Measurements from ENCODE around the gene STK32B.

DNA sequence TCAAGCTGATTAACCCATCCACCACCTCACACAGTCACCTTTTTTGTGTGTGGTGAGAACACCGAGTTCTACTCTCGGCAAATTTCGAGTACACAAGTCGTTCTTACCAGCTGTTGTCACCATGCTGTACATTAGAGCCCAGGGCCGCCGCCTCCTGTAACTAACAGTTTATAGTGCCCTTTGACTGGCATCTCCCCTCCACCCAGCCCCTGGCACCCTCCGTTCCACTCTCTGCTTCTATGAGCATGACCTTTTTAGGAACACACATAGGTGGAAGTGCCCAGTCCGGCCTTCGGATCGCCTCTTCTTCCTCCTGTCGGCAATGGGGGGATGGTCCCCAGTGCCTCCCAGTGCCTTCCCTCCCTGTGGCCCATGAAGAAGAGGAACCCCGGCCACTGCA, 141.4 kb downstream of the STK32B start:
- TF ChIP-seq EP300 (IDR thresholded peaks at IDR 0.05) (no peak), POLR2A (IDR thresholded peaks at IDR 0.05) (no peak)
- TF ChIP-seq, protein P1, sequence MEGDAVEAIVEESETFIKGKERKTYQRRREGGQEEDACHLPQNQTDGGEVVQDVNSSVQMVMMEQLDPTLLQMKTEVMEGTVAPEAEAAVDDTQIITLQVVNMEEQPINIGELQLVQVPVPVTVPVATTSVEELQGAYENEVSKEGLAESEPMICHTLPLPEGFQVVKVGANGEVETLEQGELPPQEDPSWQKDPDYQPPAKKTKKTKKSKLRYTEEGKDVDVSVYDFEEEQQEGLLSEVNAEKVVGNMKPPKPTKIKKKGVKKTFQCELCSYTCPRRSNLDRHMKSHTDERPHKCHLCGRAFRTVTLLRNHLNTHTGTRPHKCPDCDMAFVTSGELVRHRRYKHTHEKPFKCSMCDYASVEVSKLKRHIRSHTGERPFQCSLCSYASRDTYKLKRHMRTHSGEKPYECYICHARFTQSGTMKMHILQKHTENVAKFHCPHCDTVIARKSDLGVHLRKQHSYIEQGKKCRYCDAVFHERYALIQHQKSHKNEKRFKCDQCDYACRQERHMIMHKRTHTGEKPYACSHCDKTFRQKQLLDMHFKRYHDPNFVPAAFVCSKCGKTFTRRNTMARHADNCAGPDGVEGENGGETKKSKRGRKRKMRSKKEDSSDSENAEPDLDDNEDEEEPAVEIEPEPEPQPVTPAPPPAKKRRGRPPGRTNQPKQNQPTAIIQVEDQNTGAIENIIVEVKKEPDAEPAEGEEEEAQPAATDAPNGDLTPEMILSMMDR (IDR thresholded peaks at IDR 0.05) = no peak

All from stomach (tissue), 4 donors.